DMS 273 (cell line): ENCODE data around the gene TROAP.
"Not testable (repeated sequence)": the region's sequence is repeated elsewhere in the genome, so short reads cannot be mapped to it uniquely, and the experiment has no call there.

Source experiments
- DNase-seq: peaks from one replicate; lab custom pipeline; 2025; ENCODE audit not compliant: unreplicated experiment; lab: John Stamatoyannopoulos, UW

TROAP gene, protein sequence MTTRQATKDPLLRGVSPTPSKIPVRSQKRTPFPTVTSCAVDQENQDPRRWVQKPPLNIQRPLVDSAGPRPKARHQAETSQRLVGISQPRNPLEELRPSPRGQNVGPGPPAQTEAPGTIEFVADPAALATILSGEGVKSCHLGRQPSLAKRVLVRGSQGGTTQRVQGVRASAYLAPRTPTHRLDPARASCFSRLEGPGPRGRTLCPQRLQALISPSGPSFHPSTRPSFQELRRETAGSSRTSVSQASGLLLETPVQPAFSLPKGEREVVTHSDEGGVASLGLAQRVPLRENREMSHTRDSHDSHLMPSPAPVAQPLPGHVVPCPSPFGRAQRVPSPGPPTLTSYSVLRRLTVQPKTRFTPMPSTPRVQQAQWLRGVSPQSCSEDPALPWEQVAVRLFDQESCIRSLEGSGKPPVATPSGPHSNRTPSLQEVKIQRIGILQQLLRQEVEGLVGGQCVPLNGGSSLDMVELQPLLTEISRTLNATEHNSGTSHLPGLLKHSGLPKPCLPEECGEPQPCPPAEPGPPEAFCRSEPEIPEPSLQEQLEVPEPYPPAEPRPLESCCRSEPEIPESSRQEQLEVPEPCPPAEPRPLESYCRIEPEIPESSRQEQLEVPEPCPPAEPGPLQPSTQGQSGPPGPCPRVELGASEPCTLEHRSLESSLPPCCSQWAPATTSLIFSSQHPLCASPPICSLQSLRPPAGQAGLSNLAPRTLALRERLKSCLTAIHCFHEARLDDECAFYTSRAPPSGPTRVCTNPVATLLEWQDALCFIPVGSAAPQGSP

DNA sequence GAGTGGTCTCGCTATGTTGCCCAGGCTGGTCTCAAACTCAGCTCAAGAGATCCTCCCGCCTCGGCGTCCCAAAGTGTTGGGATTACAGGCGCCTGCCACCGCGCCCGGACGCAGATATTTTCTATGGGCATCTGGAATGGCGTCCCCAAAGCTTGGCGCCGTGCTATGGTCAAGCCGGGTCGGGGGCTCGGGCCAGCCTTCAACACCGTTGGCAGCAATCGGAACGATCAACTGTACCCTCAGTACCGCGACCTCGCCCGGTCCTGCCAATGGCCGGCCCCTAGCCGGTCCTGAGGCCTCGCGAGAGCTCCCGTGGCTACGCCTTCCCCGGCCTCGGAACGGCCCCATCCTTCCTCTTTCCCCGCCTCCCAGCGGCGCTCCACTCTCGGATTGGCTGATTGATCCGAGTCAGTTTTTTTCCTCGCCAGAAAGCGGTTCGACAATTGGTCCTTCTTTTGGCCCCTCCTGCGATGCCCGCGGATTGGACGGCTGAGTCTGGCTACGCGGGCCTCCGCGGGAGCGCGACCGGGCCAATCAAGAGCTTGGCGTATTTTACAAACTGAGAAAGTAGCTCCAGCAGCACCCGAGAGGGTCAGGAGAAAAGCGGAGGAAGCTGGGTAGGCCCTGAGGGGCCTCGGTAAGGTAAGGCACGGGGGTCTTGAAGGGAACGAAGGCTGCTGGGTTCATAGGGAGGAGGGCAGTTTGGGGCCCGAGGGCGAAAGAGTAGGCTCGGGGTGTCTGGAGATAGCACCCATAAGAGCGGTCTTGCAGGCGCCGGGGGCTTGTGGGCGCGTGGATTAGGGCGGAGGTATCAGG, at the start of gene TROAP:
TSS of gene TROAP (plus strand) at position 548 of the 816 bp plus-strand sequence. CDS start 354 bp downstream, outside the sequence.
- peak; percentile 98 for DNase-seq

DNA sequence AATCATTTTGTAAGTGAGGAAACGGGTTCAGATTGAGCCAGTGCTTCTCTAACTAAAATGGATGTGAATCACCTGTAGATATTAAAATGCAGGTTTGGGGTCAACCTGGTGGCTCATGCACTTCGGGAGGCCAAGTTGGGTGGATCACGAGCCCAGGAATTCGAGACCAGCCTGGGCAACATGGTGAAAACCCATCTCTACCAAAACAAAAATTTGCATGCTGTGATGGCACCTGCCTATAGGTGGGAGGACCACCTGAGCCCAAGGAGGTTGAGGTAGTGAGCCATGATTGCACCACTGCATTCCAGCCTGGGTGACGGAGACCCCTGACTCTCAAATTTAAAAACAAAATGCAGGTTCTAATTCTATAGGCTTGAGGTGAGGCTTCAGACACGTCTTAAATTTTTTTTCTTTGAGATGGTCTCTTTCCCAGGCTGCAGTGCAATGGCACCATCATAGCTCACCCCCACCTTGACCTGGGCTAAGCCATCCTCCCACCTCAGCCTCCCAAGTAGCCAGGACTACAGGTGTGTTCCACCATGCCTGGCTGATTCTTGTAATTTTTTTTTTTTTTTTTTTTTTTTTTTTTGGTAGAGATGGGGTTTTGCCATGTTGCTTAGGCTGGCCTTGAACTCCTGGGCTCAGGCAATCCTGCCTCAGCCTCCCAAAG, 49.2 kb upstream of the TROAP start:
- DNase-seq = no peak

DNA sequence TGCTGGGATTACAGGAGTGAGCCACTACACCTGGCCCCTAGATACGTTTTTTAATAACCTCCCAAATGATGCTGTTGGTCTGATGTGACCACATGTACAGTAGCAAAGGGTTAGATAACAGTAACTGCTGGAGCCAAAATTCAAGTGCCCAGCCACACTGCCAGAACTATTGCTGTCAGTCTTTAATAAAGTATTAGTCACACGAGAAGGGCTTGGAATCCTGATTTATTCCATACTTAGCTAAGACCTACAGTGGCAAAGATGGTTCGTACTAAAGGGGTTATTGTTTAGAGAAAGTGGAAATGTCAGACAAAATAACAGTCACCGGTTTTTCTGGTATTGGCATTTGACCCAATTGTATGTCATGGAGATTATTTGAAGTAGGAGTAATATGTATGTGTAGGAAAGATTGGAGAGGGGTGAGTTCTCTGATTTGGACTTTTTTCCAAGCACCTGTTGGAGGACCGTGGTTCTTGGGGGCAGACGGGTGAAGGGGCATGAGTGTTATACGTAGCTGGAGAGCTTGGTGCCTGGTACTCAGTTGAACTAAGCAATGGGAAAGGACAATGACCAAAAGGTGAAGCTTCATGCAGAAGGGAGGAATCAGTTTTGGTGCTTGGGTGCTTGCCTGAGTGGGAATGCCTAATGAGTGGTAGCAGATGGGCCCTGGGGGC, 48.5 kb upstream of the TROAP start:
- DNase-seq = peak; percentile 46

DNA sequence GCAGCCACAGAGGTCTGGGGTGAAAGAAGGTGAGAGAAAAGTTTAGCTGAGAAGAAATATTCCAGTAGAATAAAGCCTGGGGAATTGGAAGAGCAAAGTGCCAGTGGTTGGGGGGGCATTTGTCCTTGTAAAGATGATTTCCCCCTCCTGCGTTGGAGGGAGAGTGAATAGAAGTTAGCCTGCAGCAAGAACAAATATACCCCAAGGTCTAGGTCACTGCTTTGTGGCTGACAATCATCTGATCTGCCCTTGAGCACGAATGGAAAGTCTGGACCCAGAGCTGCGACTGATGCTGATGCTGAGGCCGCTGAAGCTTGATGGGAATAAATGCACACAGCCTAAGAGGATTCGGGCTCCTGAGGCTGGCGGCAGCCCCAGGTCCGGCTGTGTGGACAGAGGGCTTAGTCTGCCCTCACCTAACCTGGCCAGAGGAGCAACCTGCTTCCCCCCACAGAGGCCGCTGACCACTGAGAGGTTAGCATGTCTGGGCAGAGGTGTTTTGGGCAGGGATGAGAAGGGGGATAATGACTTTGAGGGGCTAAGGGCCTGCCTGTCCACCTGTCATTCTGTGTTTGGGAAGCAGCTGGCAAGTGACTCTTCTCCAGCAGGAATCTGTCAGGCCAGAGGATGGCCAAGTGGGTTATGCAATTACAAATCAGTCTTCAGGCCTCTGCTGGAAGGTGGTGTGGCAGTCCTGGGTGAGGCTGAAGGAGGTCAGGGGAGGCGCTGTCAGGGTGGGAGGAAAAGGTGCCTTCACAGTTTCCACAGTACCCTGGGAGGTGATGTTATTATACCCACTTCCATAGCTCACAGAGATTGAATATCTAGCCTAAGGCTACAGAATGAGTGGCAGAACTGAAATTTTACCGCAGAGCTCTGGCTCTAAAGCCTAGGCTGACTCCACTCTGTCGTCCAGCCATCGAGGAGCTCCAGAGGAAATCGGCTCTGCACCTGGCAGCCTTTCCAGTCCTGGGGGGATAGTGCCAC, 46.5 kb upstream of the TROAP start:
- no peak for DNase-seq

DNA sequence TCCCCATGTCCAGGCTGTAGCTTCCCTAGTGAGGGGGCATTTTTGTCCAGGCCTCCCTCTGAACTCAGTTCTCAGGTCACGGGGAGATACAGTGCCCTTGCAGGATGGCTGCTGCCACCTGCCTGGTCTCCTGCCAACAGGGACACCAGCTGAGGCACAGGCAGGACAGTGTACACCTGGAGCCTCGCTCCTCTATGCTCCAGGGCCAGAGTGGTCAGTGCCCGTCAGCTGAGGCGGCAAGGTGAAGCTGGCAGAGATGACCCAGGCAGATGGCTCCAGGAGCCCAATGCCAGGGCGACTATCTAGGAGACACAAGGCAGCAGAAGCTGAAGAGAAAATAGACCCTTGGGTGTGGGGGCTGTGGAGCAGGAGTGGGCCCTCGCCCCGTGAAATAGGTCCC, 45.6 kb upstream of the TROAP start:
- no peak for DNase-seq

DNA sequence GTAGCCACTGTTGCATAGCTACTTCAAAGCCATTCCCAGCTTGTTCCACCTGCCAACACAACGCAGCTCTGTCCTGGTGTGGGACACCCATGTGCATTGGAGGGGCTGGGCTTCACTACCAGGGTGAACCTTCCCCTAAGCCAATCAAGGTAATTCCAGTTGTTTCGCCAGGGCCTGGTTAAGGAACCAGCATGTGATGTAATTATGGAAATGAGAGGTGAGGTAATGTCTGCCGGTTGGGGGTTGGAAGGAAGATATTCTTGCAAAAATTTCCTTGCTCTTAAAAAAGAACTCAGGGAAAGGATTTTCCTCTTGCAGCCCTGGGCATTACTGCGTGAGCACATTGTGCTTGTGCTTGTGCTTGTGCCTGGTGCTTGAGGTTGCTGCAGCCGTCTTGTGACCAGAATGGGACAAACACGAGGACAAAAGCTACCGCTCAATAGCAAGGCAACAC, 43.3 kb upstream of the TROAP start:
- peak; percentile 83 for DNase-seq

DNA sequence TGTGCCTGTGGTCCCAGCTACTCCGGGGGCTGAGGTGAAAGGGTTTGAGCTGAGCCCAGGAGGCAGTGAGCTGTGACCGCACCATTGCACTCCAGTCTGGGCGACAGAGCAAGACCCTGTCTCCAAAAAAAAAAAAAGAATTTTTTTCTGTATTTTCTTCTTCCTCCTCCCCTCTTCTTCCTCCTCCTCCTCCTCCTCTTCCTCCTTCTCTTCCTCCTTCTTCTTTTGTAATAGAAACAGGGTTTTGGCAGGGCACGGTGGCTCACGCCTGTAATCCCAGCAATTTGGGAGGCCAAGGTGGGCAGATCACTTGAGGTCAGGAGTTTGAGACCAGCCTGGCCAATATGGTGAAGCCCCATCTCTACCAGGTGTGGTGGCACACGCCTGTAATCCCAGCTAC, 42.5 kb upstream of the TROAP start:
- not testable (repeated sequence) for DNase-seq

DNA sequence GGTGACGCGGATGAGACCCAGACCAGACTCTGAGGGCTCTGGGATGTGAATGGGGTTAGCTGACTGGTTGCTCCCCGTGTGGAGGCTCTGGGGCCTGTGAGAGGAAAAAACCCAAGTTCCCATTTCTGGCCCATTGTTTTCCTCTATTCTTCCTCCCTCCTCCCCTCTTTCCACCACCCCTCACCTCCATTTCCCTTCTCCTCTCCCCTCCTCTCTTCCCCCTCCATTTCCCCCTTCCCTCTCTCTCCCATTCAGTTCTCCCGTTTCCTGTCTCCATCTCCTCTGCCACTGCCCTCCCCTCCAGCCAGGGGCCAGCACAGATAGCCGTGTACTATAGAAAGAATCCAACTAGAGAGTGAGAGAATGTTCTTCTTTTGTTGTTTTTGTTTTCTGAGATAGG, 40.8 kb upstream of the TROAP start:
- DNase-seq = no peak

DNA sequence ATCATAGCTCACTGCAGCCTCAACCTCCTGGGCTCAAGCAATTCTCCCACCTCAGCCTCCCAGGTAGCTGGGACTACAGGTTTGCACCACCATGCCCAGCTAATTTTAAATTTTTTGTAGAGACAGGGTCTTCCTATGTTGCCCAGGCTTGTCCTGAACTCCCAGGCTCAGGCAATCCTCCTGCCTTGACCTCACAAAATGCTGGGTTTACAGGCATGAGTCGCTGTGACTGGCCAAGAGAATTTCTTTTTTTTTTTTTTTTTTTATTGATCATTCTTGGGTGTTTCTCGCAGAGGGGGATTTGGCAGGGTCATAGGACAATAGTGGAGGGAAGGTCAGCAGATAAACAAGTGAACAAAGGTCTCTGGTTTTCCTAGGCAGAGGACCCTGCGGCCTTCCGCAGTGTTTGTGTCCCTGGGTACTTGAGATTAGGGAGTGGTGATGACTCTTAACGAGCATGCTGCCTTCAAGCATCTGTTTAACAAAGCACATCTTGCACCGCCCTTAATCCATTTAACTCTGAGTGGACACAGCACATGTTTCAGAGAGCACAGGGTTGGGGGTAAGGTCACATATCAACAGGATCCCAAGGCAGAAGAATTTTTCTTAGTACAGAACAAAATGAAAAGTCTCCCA, 40.2 kb upstream of the TROAP start:
- not testable (repeated sequence) for DNase-seq

DNA sequence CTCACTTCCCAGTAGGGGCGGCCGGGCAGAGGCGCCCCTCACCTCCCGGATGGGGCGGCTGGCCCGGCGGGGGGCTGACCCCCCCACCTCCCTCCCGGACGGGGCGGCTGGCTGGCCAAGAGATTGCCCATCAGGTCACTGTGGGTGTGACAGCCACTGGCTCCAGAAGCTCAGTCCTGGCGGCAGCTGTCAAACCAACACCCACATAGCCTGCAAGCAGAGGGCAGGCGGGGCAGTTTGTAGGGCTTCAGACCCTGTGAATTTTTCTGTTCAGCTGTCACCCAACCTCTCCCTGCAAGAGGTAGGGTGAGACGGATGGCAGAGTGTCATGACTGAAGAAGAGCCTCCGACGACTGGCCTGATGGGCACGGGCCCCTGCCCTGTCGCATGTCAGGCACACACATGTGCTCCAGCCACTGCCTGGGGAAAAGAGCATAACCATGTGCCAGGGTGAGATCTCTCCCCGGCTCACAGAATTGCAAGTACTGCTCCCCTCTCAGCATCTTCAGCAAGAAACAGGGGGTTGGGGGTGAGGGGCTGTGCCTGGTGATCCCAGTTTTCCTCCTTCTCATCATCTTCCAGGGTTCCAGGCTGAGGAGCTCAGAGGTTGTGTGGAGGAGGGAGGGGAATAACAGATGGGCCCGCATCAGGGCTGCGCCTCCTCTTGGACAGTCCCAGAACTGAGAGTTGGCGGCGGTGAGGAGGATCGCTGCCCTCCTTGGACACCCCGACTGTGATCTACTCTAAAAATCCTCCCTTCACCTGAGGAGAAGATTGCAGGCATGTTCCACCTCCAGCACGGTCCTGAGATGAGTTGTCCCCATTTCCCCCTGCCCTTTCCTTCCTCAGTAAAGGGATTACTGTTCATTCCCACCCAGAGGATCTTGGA, 39.3 kb upstream of the TROAP start:
- no peak for DNase-seq

DNA sequence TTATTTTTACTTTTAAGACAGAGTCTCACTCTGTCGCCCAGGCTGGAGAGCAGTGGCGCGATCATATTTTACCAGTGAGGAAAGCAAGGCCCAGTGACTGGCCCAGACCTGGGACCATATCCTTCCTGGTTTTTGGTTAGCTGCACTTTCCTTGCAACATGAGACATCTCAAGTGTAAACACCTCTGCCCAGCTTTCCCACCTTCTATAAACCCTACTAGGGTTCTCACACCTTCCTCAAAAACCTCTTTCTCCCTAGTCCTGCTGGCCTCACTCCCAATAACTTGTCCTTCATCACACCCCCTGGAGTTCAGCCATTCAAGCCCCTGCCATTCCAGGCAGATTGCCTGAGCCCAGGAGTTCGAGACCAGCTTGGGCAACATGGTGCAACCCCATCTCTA, 38.4 kb upstream of the TROAP start:
- DNase-seq = no peak

DNA sequence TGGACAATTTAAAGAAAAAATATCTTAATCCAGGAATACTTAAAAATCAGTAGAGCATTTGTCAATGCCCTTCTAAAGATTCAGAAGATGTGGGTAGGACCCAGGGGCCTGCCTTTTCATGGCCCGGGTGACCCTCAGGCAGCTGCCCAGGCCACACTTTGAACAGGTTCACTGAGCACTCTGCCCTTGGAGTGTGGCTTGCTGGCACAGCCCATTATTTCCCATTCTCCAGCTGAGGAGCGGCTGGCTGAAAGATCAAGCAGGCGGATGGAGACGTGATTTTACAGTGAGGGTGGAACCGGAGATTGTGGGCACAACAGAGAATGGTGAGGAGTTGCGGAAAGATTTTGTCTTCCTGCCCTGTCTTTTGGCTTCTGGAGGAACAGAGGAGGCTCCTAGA, 35.2 kb upstream of the TROAP start:
- no peak for DNase-seq

DNA sequence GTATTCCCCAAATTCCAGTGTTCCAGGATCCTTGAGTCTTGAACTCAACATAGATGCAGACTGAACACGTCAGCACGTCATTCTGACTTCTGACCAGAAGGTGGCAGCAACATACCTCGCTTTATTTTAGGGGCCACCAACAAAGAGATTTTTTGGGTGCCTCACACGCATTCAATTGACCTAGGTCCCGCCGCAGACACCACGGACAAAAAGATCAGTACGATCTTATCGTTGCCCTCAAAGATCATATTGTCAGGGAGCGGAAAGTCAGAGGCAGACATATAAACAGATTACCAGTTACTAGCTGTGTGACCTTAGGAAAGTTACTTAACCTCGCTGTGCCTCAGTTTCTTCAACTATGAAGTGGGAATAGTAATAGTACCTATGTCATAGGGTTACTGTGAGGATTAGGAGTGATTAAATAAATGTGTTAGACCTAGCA, 34.6 kb upstream of the TROAP start:
- peak; percentile 66 for DNase-seq

DNA sequence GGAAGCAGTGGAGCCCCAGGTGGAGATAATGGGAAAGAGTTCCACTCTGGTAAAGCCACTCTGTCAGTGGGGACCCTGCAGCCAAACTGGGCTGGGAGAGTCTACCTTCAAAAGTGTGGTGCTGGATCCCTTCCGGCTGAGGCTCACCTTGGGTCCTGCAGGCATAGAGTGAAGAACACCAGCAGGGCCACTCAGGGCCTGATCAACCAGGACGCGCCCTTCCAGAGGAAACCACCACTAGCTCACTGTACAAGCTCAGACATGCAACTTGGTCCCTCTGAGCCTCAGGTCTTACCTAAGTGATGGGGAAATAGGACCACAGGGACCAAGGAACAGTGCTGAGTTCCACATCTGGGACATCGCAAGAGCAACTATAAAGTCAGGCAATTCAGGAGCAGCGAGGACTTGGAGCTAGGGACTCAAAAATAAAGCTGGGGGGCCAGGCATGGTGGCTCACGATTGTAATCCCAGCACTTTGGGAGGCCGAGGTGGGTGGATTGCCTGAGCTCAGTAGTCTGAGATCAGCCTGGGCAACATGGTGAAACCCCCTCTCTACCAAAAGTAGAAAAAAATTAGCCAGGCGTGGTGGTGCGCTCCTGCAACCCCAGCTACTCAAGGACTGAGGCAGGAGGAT, 34.0 kb upstream of the TROAP start:
- no peak for DNase-seq

DNA sequence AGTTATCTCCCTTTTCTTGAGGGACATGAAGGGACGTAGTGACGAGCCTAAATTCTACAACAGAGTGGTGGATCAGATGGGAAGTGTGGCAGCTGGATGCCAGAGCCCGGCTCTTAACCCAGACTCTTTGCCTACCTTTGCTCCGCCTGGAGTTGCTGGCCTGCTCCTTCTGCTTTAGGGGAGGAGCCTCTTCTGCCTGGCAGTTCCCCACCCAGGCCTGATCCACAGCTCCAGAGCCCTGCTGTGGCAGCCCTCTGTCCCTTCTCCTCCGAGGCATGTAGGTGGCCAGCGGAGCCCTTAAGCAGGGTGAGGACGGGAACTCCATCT, 30.4 kb upstream of the TROAP start:
- DNase-seq = peak; percentile 86

DNA sequence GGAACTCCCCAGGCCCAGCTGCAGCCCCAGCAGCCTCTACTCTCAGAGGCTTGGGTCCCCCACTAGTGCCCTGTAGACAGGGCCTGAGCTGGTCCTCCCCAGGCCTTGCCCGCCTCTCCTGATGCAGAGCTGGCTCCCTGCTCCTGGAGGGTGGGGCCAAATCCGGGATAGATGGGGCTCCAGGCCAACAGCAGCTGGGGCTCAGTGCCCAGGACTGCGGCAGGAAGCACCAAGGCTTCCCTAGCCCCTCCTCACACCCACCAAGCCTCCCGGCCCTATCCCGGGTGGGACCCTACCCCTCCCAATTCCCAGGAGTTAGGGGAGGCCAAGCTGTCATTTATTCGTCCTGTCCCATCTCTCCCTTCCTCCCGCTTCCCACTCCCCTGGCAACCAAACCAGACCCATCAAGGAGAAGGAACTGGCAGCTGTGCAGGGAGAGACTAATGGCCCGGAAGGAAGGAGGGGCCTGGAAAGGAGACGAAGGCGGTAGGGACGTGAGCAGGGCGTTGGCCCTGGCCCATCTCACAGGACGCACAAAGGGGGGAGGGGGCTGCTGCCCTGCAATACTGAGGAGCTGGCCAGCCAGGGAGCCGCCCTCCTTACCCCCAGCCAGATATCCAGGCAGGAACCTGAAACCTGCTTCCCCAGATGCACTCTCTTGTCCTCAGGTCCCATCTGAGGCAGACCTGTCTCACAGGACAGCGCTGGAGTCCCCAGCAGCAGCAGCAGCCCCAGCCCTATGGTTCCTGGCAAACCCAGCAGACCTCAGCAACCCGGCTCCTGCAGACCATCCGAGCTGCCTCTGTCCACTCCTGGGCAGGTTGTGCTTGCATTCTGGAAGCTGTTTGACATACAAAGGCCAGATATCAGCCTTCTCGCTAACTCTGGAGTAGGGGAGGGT, 29.7 kb upstream of the TROAP start:
- DNase-seq = peak; percentile 91
